HG03575 (cell line): ENCODE results near the gene SYCP2L.
"Not testable (repeated sequence)": the region's sequence is repeated elsewhere in the genome, so short reads cannot be mapped to it uniquely, and the experiment has no call there.

ENCODE experiments used
- ATAC-seq: cut with Tn5 transposase; IDR thresholded peaks from one replicate; pipeline ENCODE4 v1.9.1; 2021; ENCODE audit not compliant: unreplicated experiment, insufficient number of reproducible peaks, low FRiP score; ENCODE audit errors: extremely low read depth

SYCP2L gene

DNA sequence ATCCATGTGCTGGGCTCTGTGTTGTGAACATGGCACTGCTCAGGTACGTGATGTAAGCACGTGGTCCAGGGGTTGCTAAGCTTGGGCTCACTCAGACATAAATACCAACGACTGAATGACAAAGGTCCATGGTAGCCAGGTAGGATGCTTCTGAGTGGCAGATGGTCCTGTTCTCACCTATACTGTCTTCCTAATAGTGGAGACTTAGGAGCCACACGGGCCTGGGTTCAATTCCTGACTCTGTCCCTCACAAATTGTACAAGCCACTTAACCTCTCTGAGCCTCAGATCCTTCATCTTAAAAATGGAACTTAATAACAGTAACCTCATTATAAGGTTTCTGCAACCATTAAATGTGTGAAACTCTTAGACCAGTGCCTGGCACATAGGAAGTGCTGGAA, 11.8 kb upstream of the SYCP2L start:
- no peak for ATAC-seq

DNA sequence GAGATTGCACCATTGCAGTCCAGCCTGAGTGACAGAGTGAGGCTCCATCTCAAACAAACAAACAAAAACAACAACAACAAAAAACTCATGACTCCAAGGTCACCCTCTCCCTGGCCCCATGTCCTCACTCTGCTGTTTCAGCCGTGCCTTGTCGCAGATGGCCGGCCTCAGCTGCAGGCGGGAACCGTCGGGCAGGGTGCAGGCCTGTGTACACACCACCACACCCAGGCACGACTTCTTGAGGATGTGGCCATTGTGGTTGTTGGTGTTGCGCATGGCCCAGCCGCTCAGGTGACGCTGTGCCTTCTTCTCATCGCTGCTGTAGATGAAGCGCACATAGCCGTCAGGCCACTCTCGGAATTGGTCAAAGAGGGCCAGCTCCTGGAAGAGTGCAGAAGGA, 9.8 kb upstream of the SYCP2L start:
- ATAC-seq, result no peak

DNA sequence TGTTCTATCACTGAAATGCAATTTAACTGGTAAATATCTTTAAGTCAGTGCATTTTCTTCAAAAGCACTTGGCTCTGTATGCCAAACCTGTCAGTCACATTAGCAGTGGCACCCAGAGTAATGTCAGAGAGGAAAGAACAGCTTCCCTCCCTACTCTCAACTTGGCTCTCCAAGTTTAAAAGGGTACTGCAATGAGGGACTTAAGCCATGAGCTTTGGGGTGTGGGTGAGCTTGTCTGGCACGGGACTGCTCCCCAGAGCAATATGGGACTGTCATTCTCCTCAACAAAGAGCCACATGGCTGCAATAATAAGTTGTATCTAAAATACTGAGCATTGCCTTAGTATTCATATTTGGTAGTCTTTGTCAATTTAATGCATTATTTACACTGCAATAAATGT, 9.0 kb upstream of the SYCP2L start:
- no peak for ATAC-seq

DNA sequence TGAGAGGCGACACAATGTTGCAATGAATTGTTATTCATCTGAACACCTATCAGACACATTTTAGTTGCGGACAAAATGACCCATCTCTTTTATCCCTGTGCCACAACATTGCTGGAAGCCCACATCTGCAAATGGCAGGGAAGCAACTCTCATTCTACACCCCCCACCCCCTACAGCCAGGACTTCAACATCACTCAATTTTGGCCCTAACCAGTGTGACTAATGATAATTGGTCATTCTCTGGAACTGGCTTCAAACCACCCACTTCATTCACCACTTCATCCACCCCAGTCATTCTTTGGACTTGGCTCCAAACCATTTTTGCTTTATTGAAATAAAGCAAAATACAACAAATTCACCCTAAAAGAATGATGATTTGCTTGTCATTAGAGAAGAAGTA, 6.5 kb upstream of the SYCP2L start:
- no peak for ATAC-seq

DNA sequence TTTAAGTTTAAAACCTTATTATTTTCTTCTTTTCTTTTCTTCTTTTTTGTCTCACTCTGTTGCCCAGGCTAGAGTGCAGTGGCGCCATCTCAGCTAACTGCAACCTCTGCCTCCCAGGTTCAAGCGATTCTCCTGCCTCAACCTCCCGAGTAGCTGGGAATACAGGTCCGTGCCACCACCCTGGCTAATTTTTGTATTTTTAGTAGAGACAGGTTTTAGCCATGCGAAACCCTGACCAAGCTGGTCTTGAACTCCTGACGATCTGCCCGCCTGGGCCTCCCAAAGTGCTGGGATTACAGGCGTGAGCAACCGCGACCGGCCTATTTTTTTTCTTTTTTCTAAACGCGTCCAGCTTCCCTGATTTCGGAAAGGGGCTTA, 4.6 kb upstream of the SYCP2L start:
- ATAC-seq, result not testable (repeated sequence)

DNA sequence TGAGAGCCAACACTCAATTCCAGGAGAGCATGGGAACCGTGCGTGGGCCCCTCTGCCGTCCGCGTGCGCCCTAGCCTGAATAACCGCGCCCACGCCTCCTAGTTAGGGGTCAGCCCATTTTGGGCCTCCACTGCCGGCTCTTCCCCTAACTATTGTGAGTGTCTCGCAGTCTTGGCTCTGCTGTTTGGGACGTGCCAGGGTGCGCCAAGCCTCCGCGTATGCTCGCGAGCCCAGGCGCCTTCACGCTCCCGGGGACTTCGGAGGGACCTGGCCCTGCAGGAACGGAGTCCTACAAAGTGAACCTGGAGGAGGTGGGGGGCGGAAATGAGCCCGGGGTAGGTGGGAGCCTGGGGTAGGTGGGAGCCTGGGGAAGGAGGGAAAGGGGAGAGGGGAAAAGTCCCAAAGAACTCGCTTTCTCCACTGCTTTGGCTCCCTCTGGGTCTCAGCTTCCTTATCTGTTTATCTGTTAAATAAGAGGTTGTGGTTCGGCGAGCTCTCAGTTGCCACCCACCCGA, 4.1 kb upstream of the SYCP2L start:
- ATAC-seq, result no peak

DNA sequence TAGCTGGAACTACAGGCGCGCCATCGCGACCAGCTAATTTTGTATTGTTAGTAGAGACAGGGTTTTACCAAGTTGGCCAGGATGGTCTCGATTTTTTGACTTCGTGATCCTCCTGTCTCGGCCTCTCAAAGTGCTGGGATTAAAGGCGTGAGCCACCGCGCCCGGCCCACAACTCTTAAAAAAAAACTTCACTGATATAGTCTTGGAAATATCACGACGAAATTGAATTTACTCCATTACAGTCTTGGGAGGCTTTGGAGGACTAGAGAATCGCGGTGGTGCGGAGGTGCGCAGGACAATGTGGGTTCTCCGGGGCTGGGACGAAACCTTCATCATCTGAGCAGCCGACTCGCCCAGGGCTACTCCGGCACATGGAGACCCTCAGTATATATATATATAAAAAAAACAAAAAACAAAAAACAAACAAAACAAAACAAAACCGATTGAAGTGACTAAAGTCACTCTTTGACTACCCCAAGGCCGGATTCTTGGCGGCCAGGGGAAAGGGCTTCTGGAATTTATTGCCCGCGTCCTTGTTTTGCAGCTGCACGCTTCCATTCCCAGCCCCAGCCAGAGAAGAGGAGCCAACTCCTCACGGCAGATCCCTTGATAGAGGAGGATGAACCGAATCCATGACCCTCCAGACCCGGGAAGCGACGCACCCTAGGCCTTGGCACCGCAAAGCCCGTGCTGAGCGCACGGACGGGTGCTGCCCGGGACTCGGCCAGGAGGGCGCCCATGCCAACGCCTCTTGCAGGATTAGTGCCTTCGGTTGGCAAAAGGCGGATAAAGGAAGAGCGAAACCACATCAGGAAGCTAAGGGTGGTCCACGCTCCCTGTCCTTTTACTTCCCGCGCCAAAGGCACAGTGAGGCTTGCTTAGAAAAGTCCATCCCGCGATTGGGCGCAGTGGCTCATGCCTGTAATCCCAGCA, 3.3 kb upstream of the SYCP2L start:
- ATAC-seq, result no peak

DNA sequence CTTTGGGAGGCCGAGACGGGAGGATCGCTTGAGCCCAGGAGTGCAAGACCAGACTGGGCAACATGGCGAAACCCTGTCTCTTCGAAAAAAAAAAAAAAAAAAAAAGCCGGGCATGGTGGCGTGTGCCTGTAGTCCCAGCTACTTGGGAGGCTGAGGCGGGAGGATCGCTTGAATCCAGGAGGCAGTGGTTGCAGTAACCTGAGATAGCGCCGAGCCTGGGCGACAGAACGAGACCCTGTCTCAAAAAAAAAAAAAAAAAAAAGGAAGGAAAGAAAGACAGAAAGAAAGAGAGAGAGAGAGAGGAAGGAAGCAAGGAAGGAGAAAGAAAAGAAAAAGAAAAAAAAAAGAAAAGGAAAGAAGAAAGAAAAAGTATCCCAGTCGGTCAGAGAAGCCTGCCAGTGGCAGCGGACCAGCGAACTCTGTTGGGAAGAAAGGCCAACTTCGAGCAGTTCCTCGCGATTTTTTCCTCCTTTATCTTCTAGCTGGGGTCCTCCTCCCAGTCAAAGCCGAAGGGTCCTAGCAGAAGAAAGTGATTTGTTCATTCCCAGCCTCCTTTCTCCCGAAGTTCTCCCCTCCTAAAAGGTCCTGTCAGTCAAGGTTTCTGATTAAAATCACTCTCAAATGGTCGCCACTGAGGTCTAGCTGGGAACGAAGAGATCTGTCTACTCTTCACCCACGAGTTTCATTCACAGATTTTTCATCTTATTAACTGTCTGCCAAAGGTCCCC, 2.4 kb upstream of the SYCP2L start:
- no peak for ATAC-seq

DNA sequence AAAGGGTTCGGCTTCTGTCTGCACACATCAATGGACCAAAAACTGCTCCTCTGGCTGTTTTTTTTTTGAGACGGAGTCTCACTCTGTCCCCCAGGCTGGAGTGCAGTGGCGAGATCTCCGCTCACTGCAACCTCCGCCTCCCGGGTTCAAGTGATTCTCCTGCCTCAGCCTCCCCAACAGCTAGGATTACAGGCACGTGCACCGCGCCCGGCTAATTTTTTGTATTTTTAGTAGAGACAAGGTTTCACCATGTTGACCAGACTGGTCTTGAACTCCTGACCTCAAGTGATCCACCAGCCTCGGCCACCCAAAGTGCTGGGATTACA, 524 bp upstream of the SYCP2L start:
- ATAC-seq, result not testable (repeated sequence)

DNA sequence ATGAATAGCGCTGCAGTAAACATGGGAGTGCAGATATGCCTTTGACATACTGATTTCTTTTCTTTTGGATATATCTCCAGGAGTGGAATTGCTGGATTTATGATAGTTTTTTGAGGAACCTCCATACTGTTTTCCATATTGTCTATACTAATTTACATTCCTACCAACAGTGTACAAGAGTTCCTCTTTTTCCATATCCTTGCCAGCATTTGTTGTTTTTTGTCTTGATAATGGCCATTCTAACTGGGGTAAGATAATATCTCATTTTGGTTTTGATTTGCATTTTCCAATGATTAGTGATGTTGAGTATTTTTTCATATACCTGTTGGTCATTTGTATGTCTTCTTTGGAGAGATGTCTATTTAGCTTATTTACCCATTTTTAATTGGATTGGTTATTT, 3.3 kb downstream of the SYCP2L start:
- ATAC-seq, result no peak

DNA sequence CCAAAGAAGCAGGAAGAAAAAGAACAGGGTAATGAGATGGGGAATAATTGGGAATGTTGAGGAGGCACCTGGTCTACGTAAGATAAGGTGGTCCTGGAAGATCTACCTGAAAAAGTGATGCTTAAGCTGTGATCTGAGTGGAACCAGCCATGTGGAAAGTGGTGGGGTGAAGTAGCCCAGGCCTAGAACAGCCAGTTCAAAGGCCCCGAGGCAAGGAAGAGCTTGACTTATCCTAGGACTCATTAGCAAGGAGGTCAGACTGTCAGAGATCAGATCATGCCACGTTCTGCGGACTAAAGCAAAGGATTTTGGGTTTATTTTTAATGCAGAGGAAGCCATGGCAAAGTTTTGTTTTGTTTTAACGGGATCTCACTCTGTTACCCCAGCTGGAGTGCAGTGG, 5.1 kb downstream of the SYCP2L start:
- ATAC-seq, result no peak

DNA sequence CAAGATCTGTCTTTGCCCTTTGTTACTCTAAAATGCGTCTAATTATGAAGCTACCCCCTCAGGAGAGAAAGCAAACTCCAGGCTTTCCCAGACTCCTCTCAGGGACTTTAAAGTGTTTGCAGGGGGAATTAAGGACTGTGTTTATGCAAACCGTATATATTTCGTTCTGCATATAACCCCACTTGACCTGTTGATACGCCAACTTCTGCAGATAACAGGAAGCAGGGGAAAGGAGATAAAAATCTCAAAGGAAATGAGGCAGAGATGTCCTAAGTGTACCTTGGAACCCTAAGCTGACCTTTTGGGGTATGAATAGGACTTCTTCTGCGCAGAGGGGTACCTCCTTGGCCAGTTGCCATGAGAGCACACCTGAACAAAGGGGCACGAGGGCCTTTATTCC, 8.1 kb downstream of the SYCP2L start:
- ATAC-seq, result no peak

DNA sequence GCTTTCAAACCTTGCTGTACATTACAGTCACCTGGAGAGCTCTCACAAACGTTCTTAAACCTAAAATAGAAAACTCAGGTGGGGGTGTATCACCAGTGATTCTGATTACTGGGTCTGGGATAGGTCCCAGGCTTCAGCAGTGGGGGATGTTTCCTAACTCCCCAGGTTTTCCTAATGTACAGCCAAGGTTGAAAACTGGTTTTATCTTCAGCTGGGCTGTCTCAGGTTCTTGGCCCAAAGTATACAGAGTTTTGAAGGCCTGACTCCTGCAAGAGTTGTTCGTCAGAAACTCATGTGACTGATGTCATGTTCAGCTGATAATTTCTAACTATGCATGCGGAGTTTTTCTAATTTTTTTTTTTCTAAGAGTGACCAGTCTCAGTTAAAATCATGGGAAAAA, 9.8 kb downstream of the SYCP2L start:
- ATAC-seq, result no peak

DNA sequence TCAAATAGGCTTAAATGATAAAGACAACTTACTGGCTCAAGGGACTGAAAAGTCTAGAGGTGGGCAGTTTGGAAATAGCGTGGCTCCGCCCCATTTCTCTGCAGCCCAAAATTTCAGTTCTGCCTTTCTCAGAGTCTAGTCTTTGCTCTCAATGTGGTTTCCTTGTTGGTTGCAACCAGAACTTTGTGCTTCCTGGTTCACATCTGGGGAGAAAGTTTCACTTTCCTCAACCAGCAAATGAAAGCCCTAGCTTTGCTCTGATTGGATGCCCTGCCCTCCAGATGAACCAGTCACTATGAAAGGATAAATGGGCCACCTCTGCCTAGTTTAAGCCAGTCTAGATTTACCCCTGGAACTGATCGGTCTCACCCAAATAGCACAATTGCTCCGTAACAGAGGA, 14.9 kb downstream of the SYCP2L start:
- ATAC-seq, result peak; percentile 88

DNA sequence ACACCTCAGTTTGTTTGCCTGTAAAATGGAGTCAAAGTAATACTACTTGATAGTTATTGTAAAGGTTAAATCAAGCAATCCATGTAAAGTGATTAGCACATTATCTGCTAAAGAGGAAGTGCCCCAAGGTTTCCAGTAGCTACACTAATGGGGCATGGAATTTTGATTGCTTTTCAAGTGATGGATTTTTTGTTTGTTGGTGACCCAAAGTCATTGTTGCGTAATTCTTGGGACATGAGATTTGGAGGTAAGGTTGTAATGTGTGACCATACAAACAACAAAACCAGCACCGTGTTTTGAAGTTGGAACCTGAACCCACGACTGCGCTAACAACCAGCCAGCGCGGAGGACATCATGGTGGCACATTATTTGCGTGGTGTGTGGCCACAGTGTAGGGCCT, 17.2 kb downstream of the SYCP2L start:
- no peak for ATAC-seq

DNA sequence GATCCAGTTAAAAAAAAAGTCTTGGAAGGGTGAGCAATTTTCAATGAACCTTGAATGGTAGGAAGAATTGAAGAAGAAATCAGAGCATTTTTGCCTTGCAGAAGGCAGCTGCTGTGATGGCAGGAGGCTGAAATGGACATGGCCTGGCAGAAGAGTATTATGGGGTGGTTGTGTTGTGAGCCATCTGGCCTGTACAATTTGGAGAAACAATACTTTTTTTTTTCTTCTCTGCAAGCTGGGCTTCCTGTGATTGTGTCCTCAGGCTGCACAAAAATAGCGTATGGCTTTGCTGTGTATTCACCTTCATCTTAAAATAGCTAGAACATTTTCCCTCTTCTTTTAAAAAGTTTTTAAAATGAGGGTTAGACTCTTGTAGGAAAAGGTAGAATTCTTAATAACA, 21.4 kb downstream of the SYCP2L start:
- no peak for ATAC-seq

DNA sequence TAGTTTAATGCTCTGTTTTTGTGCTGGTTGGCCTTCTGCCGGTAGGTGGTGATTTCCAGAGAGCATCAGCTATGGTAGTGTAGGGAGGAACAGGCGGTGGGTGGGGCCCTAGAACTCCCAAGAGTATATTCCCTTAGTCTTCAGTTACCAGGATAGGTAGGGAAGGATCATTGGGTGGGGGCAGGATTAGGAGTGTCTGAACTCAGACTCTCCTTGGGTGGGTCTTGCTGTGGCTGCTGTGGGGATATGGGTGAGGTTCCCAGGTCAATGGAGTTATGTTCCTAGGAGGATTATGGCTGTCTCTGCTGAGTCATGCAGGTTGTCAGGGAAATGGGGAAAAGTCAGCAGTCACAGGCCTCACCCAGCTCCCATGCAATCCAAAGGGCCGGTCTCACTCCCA, 32.7 kb downstream of the SYCP2L start:
- ATAC-seq, result not testable (repeated sequence)

DNA sequence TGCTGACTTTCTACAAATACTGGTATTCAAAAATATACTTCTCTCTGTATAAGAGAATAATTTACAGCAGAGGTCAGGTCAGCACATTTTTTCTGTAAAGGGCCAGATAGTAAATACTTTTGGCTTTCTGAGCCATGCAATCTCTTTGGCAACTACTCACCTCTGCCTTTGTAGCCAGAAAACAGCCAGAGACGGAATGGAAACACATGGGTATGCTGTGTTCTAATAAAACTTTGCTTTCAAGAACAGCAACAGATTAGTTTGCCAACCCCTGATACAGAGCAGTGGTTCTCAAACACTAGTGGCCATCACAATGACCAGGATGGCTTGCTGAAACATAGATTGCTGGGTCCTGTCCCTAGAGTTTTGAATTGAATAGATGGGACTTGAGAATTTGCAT, 46.3 kb downstream of the SYCP2L start:
- no peak for ATAC-seq

DNA sequence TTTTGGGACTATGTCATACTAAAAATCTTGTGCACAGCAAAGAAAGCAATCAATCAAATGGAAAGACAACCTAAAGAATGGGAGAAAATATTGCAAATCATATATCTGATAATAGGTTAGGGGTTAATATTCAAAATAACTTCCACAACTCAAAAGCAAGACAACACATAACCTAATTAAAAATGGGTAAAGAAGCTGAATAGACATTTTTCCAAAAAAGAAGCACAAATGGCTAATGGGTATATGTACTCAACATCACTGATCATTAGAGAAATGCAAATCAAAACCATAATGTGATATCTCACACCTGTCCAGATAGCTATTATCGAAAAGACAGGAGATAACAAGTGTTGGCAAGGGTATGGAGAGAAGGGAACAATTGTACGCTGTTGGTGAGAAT, 53.0 kb downstream of the SYCP2L start:
- no peak for ATAC-seq

DNA sequence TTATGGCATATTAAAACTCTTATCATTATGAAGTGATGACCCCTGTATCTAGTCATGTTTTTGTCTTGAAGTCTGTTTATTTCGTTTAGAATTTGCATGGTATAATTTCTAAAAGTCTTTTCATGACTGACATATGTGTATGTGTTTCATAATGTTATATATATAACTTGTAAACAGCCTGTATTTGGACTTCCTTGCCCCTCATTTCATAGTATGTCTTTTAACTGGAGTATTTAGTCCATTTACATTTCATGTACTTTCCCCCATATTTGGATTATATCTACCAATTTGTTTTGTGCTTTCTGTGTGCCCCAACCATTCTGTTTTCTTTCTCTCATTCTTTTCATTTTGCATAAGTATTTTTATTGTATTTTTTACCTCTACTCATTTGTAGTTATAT, 59.0 kb downstream of the SYCP2L start:
- ATAC-seq, result no peak
